IMR-90 (cell line): ENCODE results near the gene PGD. TPM values are rescaled to one million over a fixed set of nuclear protein-coding genes. Genes with fewer than 3 reads are reported as not detected.

Experiments
- ATAC-seq: fragments of 200-7000 bp; cut with Tn5 transposase; 2 replicates; pipeline ENCODE4 v1.9.1; 2020; ENCODE audit warnings: low read depth, mild to moderate bottlenecking, moderate library complexity
- BruUV-seq: library from RNA; stranded (reverse); fragments of 400-500 nt; replicated peaks from 2 replicates; lab custom pipeline; 2021; lab: Mats Ljungman, UMichigan
- CTCF ChIA-PET: fragments of 300-600 bp; formaldehyde crosslinking; extraction: SDS; loops from one replicate; lab custom pipeline; 2021; ENCODE audit warnings: antibody characterized with exemption; lab: Yijun Ruan, JAX
- POLR2A ChIA-PET: fragments of 300-600 bp; sonication (Branson Sonifier 250); formaldehyde crosslinking; loops from one replicate; lab custom pipeline; 2022; ENCODE audit warnings: antibody characterized with exemption; ENCODE audit not compliant: unreplicated experiment; lab: Charles Lee
- DNase-seq: peaks from one replicate; pipeline ENCODE4 v3.0.0; 2013
- H2AFZ ChIP-seq: replicated peaks from 2 replicates; pipeline ENCODE3; 2013; ENCODE audit warnings: low read length, mild to moderate bottlenecking; ENCODE audit not compliant: poor library complexity
- H2AK5ac ChIP-seq: 2 replicates; pipeline ENCODE4 v1.6.1; 2013; ENCODE audit warnings: low read depth, low read length, inconsistent platforms
- H2AK9ac ChIP-seq: replicated peaks from 2 replicates; pipeline ENCODE3; 2013; ENCODE audit warnings: mild to moderate bottlenecking, low read depth, low read length, moderate library complexity; ENCODE audit not compliant: poor library complexity
- H2BK120ac ChIP-seq: 2 replicates; pipeline ENCODE4 v1.6.1; 2013; ENCODE audit warnings: low read depth, low read length, inconsistent platforms
- H2BK15ac ChIP-seq: 3 replicates; pipeline ENCODE4 v1.6.1; 2013; ENCODE audit warnings: low read depth, low read length, inconsistent platforms
- H2BK20ac ChIP-seq: 2 replicates; pipeline ENCODE4 v1.6.1; 2013; ENCODE audit warnings: low read depth, mild to moderate bottlenecking, inconsistent platforms, low read length, moderate library complexity
- H2BK5ac ChIP-seq: 2 replicates; pipeline ENCODE4 v1.6.1; 2013; ENCODE audit warnings: mild to moderate bottlenecking, low read depth, low read length, inconsistent platforms; ENCODE audit not compliant: poor library complexity, severe bottlenecking
- H3K14ac ChIP-seq: replicated peaks from 2 replicates; pipeline ENCODE4 v1.6.1; 2013; ENCODE audit warnings: low read depth, low read length, inconsistent platforms
- H3K18ac ChIP-seq: 2 replicates; pipeline ENCODE4 v1.6.1; 2013; ENCODE audit warnings: low read depth, low read length, control low read depth
- H3K23ac ChIP-seq: 2 replicates; pipeline ENCODE4 v1.6.1; 2013; ENCODE audit warnings: low read depth, low read length, inconsistent platforms
- H3K27ac ChIP-seq: 2 replicates; pipeline ENCODE4 v1.5.1; 2013; ENCODE audit warnings: mild to moderate bottlenecking, control low read depth, low read length; ENCODE audit not compliant: insufficient read depth
- H3K27me3 ChIP-seq: 2 replicates; pipeline ENCODE4 v1.6.1; 2013; ENCODE audit warnings: low read length; ENCODE audit not compliant: control insufficient read depth, insufficient read depth
- H3K36me3 ChIP-seq: 2 replicates; pipeline ENCODE4 v1.6.1; 2013; ENCODE audit warnings: low read length, mixed read lengths; ENCODE audit not compliant: control insufficient read depth, insufficient read depth
- H3K4ac ChIP-seq: 2 replicates; pipeline ENCODE4 v1.6.1; 2013; ENCODE audit warnings: low read depth, low read length, inconsistent platforms
- H3K4me1 ChIP-seq: 2 replicates; pipeline ENCODE4 v1.6.1; 2013; ENCODE audit warnings: low read length, mixed read lengths; ENCODE audit not compliant: control insufficient read depth, insufficient read depth
- H3K4me2 ChIP-seq: 2 replicates; pipeline ENCODE4 v1.6.1; 2013; ENCODE audit warnings: low read depth, mild to moderate bottlenecking, control low read depth, low read length, moderate library complexity
- H3K4me3 ChIP-seq: 2 replicates; pipeline ENCODE4 v1.5.1; 2013; ENCODE audit warnings: low read depth, mild to moderate bottlenecking, control low read depth, low read length, moderate library complexity; ENCODE audit not compliant: insufficient read depth
- H3K56ac ChIP-seq: 2 replicates; pipeline ENCODE4 v1.6.1; 2013; ENCODE audit warnings: low read length, inconsistent platforms; ENCODE audit not compliant: insufficient read depth; ENCODE audit errors: extremely low read depth
- H3K79me1 ChIP-seq, 2 experiments: 2 replicates each; pipeline ENCODE4 v1.6.1; 2013; ENCODE audit warnings: low read length in 2 of 2, inconsistent platforms in 1 of 2, low read depth in 1 of 2
- H3K9ac ChIP-seq: 2 replicates; pipeline ENCODE4 v1.6.1; 2013; ENCODE audit warnings: low read depth, low read length, control low read depth
- H3K9me1 ChIP-seq: 2 replicates; pipeline ENCODE4 v1.6.1; 2013; ENCODE audit warnings: low read length, inconsistent platforms; ENCODE audit not compliant: insufficient read depth
- H3K9me3 ChIP-seq: 2 replicates; pipeline ENCODE4 v1.6.1; 2013; ENCODE audit warnings: low read length; ENCODE audit not compliant: control insufficient read depth, insufficient read depth
- H4K20me1 ChIP-seq: 2 replicates; pipeline ENCODE4 v1.6.1; 2013; ENCODE audit warnings: low read length, inconsistent platforms; ENCODE audit not compliant: insufficient read depth
- H4K5ac ChIP-seq: 2 replicates; pipeline ENCODE4 v1.6.1; 2013; ENCODE audit warnings: mild to moderate bottlenecking, low read depth, low read length, control low read depth
- H4K8ac ChIP-seq, 2 experiments: 2 replicates each; pipeline ENCODE4 v1.6.1; 2013; ENCODE audit warnings: low read depth in 2 of 2, low read length in 2 of 2, control low read depth in 1 of 2, inconsistent platforms in 1 of 2
- H4K91ac ChIP-seq: 2 replicates; pipeline ENCODE4 v1.6.1; 2013; ENCODE audit warnings: low read depth, low read length, inconsistent platforms; ENCODE audit not compliant: insufficient read depth
- BHLHE40 ChIP-seq: fragments of 150-350 bp; IDR thresholded peaks from 2 replicates; pipeline ENCODE4 v1.6.1; 2016; ENCODE audit warnings: mild to moderate bottlenecking, low read depth, low read length
- CEBPB ChIP-seq: IDR thresholded peaks from 2 replicates; pipeline ENCODE4 v1.6.1; 2012; ENCODE audit warnings: low read depth, low read length, improper control_type of control experiment
- CHD1 ChIP-seq: IDR thresholded peaks from 2 replicates; pipeline ENCODE4 v1.6.1; 2012; ENCODE audit warnings: low read depth, low read length, improper control_type of control experiment
- FOS ChIP-seq: fragments of 150-350 bp; IDR thresholded peaks from 2 replicates; pipeline ENCODE4 v1.6.1; 2016; ENCODE audit warnings: low read depth, low read length
- MAFK ChIP-seq: IDR thresholded peaks from 2 replicates; pipeline ENCODE4 v1.6.1; 2012; ENCODE audit warnings: low read depth, low read length, improper control_type of control experiment
- MAZ ChIP-seq: IDR thresholded peaks from 2 replicates; pipeline ENCODE4 v1.6.1; 2012; ENCODE audit warnings: low read depth, mild to moderate bottlenecking, low read length, improper control_type of control experiment, moderate library complexity, borderline replicate concordance
- NFE2L2 ChIP-seq: fragments of 150-350 bp; IDR thresholded peaks from 2 replicates; pipeline ENCODE4 v1.6.1; 2016; ENCODE audit warnings: low read depth, mild to moderate bottlenecking, low read length
- POLR2A ChIP-seq: IDR thresholded peaks from 2 replicates; pipeline ENCODE4 v1.6.1; 2012; ENCODE audit warnings: mild to moderate bottlenecking, low read depth, low read length
- RCOR1 ChIP-seq: IDR thresholded peaks from 2 replicates; pipeline ENCODE4 v1.6.1; 2012; ENCODE audit warnings: mild to moderate bottlenecking, low read length, improper control_type of control experiment; ENCODE audit not compliant: insufficient replicate concordance
- RFX5 ChIP-seq: IDR thresholded peaks from 2 replicates; pipeline ENCODE4 v1.8.0; 2012; ENCODE audit warnings: low read depth, mild to moderate bottlenecking, low read length, moderate library complexity
- SMC3 ChIP-seq: fragments of 150-350 bp; IDR thresholded peaks from 2 replicates; pipeline ENCODE4 v1.6.1; 2016; ENCODE audit warnings: low read depth, mild to moderate bottlenecking, antibody characterized with exemption, low read length, moderate library complexity
- WGBS, 2 experiments: methylation state at CpG; one replicate each; pipeline versions ENCODE4 v1.1.5 to v1.1.7; 2013; ENCODE audit warnings: missing lambda C conversion rate in 2 of 2; ENCODE audit not compliant: insufficient read length in 1 of 2; ENCODE audit errors: extremely low coverage in 2 of 2; 5-methylcytosine and 5-hydroxymethylcytosine counted together
- dilution Hi-C: fragments of 300-500 bp; cut with HindIII; formaldehyde crosslinking; loops from one replicate; pipeline ENCODE4 v1.14.3; 2018; ENCODE audit warnings: low sequenced_read_pairs; ENCODE audit not compliant: unreplicated experiment
- in situ Hi-C: fragments of 300-500 bp; cut with MboI; formaldehyde crosslinking; loops from 3 replicates; pipeline ENCODE4 v1.14.3; 2019; ENCODE audit warnings: low sequenced_read_pairs, inconsistent platforms, mixed read lengths
- intact Hi-C: fragments of 100-400 bp; cut with micrococcal nuclease; formaldehyde crosslinking; loops from 2 replicates; pipeline ENCODE4 v1.10.0; 2022
- polyA plus RNA-seq, 3 experiments: library from polyadenylated mRNA; depleted of rRNA; stranded (reverse); fragments of >200 nt; gene quantifications; 2 replicates each; pipeline ENCODE4 v1.2.3, GENCODE V29; 2012; ENCODE audit warnings: low replicate concordance in 1 of 3
- total RNA-seq: library from RNA; depleted of rRNA; stranded (reverse); fragments of >200 nt; gene quantifications from 2 replicates; pipeline ENCODE4 v1.2.3, GENCODE V29; 2012
- TF ChIP-seq, protein P1 (sequence below): fragments of 150-350 bp; IDR thresholded peaks from 2 replicates; pipeline ENCODE4 v1.6.1; 2016; ENCODE audit warnings: low read depth, mild to moderate bottlenecking, low read length, moderate library complexity, borderline replicate concordance
- TF ChIP-seq, protein P2 (sequence below): conservative IDR thresholded peaks from 2 replicates; pipeline ENCODE4 v1.5.1; 2012; ENCODE audit warnings: mild to moderate bottlenecking, low read depth, low read length, improper control_type of control experiment
- TF ChIP-seq, protein P3 (sequence below): fragments of 150-350 bp; IDR thresholded peaks from 2 replicates; pipeline ENCODE4 v1.6.1; 2017; ENCODE audit warnings: mild to moderate bottlenecking, antibody characterized with exemption, low read length, low read depth

The PGD gene
- total and polyA plus RNA-seq, 2 of the 4 experiments (the other 2 are of a cell fraction), result 118 to 216 TPM

DNA sequence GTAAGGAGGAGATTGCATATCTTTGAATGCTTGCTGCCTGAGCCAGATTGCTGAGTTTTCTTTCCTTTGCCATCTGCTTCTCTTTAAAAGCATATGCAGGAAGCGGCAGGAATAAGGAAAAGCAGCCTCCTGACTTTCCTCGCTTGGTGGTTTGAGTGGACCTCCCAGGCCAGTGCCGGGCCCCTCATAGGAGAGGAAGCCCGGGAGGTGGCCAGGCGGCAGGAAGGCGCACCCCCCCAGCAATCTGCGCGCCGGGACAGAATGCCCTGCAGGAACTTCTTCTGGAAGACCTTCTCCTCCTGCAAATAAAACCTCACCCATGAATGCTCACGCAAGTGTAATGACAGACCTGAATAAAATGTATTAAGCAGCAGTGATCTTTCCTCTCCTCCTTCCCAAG, 52.4 kb downstream of the PGD start:
- H3K4me2 ChIP-seq, result peak overlapping the region; percentile 65
- H3K23ac ChIP-seq, result no peak overlapping the region; the same call in 1 of the 2 replicates
- no peak overlapping the region for H2BK15ac ChIP-seq
- no peaks in the 10 kb centered on the region for H3K36me3 ChIP-seq
- ChIA-PET CTCF (interaction anchor here (0.6 to 0.7 kb wide), 2 partner anchors 15 to 53 kb away, joined by 3 to 4 read pairs; no protein-coding TSS in a partner anchor), POLR2A (no interaction called here)
- H3K9me1 ChIP-seq, result 0 out of 2 replicates have a peak, but pooled peaks cover 3% of the 10 kb centered on the region
- no peak overlapping the region for H3K56ac ChIP-seq
- no peak overlapping the region for H3K27ac ChIP-seq
- no peak overlapping the region for H2BK5ac ChIP-seq
- no peak overlapping the region for H2BK120ac ChIP-seq
- DNase-seq (peak; percentile 44), ATAC-seq (peak; percentile 73)
- no peak overlapping the region for H4K91ac ChIP-seq
- H4K5ac ChIP-seq, result no peak overlapping the region
- no peaks in the 10 kb centered on the region for H3K9me3 ChIP-seq
- dilution Hi-C loops (no loop called here), in situ Hi-C loops (no loop called here), intact Hi-C loops (no loop called here)
- WGBS, 2 experiments, result no CpG with 5 or more reads among the region's 10 CpGs
- H3K79me1 ChIP-seq, result no peaks in the 10 kb centered on the region; a peak in 1 of 4 replicates
- no peak overlapping the region for H3K9ac ChIP-seq
- TF ChIP-seq, protein P1, sequence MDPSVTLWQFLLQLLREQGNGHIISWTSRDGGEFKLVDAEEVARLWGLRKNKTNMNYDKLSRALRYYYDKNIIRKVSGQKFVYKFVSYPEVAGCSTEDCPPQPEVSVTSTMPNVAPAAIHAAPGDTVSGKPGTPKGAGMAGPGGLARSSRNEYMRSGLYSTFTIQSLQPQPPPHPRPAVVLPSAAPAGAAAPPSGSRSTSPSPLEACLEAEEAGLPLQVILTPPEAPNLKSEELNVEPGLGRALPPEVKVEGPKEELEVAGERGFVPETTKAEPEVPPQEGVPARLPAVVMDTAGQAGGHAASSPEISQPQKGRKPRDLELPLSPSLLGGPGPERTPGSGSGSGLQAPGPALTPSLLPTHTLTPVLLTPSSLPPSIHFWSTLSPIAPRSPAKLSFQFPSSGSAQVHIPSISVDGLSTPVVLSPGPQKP, result no peak
- no peak for TF ChIP-seq SMC3
- no peak for TF ChIP-seq NFE2L2
- TF ChIP-seq RCOR1, result no peak
- no peak for TF ChIP-seq FOS
- no peak for TF ChIP-seq RFX5
- TF ChIP-seq POLR2A, result no peak
- TF ChIP-seq, protein P2, sequence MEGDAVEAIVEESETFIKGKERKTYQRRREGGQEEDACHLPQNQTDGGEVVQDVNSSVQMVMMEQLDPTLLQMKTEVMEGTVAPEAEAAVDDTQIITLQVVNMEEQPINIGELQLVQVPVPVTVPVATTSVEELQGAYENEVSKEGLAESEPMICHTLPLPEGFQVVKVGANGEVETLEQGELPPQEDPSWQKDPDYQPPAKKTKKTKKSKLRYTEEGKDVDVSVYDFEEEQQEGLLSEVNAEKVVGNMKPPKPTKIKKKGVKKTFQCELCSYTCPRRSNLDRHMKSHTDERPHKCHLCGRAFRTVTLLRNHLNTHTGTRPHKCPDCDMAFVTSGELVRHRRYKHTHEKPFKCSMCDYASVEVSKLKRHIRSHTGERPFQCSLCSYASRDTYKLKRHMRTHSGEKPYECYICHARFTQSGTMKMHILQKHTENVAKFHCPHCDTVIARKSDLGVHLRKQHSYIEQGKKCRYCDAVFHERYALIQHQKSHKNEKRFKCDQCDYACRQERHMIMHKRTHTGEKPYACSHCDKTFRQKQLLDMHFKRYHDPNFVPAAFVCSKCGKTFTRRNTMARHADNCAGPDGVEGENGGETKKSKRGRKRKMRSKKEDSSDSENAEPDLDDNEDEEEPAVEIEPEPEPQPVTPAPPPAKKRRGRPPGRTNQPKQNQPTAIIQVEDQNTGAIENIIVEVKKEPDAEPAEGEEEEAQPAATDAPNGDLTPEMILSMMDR, result no peak
- no peak for TF ChIP-seq CHD1
- TF ChIP-seq BHLHE40, result no peak
- TF ChIP-seq MAZ, result no peak
- TF ChIP-seq CEBPB, result no peak
- TF ChIP-seq MAFK, result no peak
- TF ChIP-seq, protein P3, sequence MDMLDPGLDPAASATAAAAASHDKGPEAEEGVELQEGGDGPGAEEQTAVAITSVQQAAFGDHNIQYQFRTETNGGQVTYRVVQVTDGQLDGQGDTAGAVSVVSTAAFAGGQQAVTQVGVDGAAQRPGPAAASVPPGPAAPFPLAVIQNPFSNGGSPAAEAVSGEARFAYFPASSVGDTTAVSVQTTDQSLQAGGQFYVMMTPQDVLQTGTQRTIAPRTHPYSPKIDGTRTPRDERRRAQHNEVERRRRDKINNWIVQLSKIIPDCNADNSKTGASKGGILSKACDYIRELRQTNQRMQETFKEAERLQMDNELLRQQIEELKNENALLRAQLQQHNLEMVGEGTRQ, result no peak
- H3K14ac ChIP-seq, result no peak overlapping the region; the same call in 1 of the 2 replicates
- peak overlapping the region; percentile 14; the same call in 1 of the 2 replicates for H3K4me3 ChIP-seq
- H2BK20ac ChIP-seq, result no peak overlapping the region
- H2AK5ac ChIP-seq, result no peak overlapping the region
- BruUV-seq, result no TSS peak
- H2AFZ ChIP-seq, result peak overlapping the region; percentile 80
- no peaks in the 10 kb centered on the region for H4K20me1 ChIP-seq
- H4K8ac ChIP-seq, result no peak overlapping the region
- no peak overlapping the region for H3K18ac ChIP-seq
- no peaks in the 10 kb centered on the region for H3K27me3 ChIP-seq
- H3K4ac ChIP-seq, result no peak overlapping the region
- peaks cover 2% of the 10 kb centered on the region; the same call in 1 of the 2 replicates for H3K4me1 ChIP-seq
- H2AK9ac ChIP-seq, result no peak overlapping the region
